GM19025 (cell line): Measurements from ENCODE around the gene VAV3.
"Not testable (repeated sequence)": the region's sequence is repeated elsewhere in the genome, so short reads cannot be mapped to it uniquely, and the experiment has no call there.

Experiments
- ATAC-seq: cut with Tn5 transposase; IDR thresholded peaks from one replicate; pipeline ENCODE4 v1.9.1; 2021; ENCODE audit warnings: mild to moderate bottlenecking, low read depth, moderate library complexity; ENCODE audit not compliant: unreplicated experiment

The VAV3 gene

GRCh38 chr1:107766533-107766932, 198.4 kb downstream of the VAV3 start:
- ATAC-seq: no peak

- ATAC-seq: no peak
Observed at GRCh38 chr1:107762751-107763390, 202.1 kb downstream of the VAV3 start.

GRCh38 chr1:107760065-107760464, 204.9 kb downstream of the VAV3 start:
- ATAC-seq: no peak

GRCh38 chr1:107750364-107750959, 214.5 kb downstream of the VAV3 start:
- no peak for ATAC-seq

- no peak for ATAC-seq
Observed at GRCh38 chr1:107748531-107748930, 216.4 kb downstream of the VAV3 start.

GRCh38 chr1:107741242-107741641, 223.7 kb downstream of the VAV3 start:
- ATAC-seq: no peak

GRCh38 chr1:107740579-107740978, 224.4 kb downstream of the VAV3 start:
- ATAC-seq: no peak

- no peak for ATAC-seq
Observed at GRCh38 chr1:107739651-107740050, 225.3 kb downstream of the VAV3 start.

GRCh38 chr1:107739201-107739600, 225.8 kb downstream of the VAV3 start:
- ATAC-seq: no peak

GRCh38 chr1:107733401-107733800, 231.6 kb downstream of the VAV3 start:
- not testable (repeated sequence) for ATAC-seq

GRCh38 chr1:107727866-107728265, 237.1 kb downstream of the VAV3 start:
- ATAC-seq: no peak

GRCh38 chr1:107726860-107727259, 238.1 kb downstream of the VAV3 start:
- ATAC-seq: no peak

- no peak for ATAC-seq
Observed at GRCh38 chr1:107724648-107725047, 240.3 kb downstream of the VAV3 start.

GRCh38 chr1:107720210-107720609, 244.8 kb downstream of the VAV3 start:
- ATAC-seq: not testable (repeated sequence)

GRCh38 chr1:107710005-107710404, 255.0 kb downstream of the VAV3 start:
- no peak for ATAC-seq

- ATAC-seq: no peak
Observed at GRCh38 chr1:107707111-107707510, 257.9 kb downstream of the VAV3 start.

GRCh38 chr1:107706182-107706581, 258.8 kb downstream of the VAV3 start:
- no peak for ATAC-seq

GRCh38 chr1:107704911-107705310, 260.1 kb downstream of the VAV3 start:
- ATAC-seq: no peak

- ATAC-seq: no peak
Observed at GRCh38 chr1:107702946-107703571, 261.9 kb downstream of the VAV3 start.

GRCh38 chr1:107700651-107701050, 264.3 kb downstream of the VAV3 start:
- not testable (repeated sequence) for ATAC-seq

- no peak for ATAC-seq
Observed at GRCh38 chr1:107698161-107698560, 266.8 kb downstream of the VAV3 start.

- ATAC-seq: no peak
Observed at GRCh38 chr1:107695341-107695740, 269.6 kb downstream of the VAV3 start.
